Stimulated activated naive CD4-positive, alpha-beta T cell (primary cell): ENCODE results near the gene DHRSX.
"Not testable (repeated sequence)": the region's sequence is repeated elsewhere in the genome, so short reads cannot be mapped to it uniquely, and the experiment has no call there.

ENCODE experiments used
- DNase-seq, 6 experiments: peaks; one replicate each; lab custom pipeline; 2025; lab: John Stamatoyannopoulos, UW

The DHRSX gene

DNA sequence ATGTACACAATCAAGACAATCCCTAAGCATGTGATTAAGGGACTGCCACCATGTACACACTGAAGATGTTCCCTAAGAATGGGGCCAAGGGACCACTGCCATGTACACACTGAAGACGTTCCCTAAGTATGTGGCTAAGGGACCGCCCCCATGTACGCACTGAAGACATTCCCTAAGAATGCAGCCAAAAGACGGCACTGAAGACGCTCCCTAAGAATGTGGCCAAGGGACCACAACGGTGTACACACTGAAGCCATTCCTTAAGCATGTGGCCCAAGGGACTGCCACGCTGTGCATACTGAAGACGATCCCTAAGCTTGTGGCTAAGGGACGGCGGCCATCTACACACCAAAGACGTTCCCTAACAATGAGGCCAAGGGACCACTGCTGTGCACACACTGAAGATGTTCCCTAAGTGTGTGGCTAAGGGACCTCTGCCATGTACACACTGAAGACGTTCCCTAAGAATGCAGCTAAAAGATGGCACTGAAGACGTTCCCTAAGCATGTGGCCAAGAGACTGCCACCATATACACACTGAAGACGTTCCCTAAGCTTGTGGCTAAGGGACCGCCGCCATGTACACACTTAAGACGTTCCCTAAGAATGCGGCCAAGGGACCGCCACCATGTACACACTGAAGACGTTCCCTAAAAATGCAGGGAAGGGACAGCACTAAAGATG is 26.4 kb downstream of the DHRSX start:
- no peak for DNase-seq

DNA sequence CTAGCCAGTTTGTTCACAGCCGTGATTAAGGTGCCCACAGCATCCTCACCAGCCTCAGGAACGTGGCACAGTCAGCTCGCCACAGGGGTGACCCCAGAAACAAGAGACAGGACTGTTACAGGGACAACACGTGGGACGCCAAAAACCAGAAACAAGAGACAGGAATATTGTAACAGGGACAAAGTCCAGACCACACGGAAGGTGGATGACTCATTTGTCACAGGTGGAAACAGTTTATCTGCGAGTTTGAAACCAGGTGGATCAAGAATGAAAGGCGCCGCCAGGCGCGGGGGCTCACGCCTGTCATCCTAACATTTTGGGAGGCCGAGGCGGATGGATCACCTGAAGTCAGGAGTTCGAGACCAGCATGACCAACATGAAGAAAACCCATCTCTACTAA is 27.7 kb downstream of the DHRSX start:
- DNase-seq, result not testable (repeated sequence)

DNA sequence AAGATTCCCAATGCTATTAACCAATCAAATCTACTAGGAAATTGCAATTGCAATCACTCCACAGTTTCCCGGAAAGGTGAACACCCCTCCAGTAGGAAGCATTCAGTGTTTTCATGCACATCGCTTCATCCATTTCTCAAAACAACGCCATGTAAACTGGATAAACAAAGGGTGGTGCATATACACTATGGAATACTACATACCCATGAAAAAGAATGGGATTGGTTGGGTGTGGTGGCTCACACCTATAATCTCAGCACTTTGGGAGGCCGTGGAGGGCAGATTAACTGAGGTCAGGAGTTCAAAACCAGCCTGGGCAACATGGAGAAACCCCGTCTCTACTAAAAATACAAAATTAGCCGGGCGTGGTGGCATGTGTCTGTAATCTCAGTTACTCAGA is 29.1 kb downstream of the DHRSX start:
- DNase-seq, result no peak

GRCh38 chrX:2471126-2471525 is 29.6 kb downstream of the DHRSX start:
- DNase-seq, result not testable (repeated sequence)

DNA sequence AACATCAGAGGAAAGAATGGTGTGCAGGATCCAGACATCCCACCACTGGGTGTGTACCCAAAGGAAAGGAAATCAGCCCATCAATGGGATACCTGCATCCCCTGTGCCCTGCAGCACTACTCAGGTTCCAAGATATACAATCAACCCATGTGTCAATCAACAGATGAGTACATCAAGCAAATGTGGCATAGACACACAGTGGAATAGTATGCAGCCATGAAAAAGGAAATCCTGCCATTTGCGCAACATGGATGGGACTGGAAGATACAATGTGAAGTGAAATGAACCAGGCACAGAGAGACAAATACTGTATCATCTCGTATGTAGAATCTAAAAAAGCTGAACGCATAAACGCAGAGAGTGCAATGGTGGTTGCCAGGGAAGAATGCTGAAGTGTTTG is 30.9 kb downstream of the DHRSX start:
- DNase-seq, result not testable (repeated sequence)

DNA sequence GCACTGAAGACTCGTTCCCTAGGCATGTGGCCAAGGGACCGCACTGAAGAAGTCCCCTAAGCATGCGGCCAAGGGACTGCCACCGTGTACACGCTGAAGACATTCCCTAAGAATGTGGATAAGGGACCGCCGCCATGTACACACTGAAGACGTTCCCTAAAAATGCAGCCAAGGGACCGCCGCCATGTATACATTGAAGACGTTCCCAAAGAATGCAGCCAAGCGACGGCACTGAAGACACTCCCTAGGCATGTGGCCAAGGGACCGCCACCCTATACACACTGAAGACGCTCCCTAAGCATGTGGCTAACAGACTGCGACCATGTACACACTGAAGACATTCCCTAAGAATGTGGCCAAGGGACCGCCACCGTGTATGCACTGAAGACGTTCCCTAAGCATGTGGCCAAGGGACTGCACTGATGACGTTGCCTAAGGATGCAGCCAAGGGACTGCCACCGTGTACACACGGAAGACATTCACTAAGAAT is 31.5 kb downstream of the DHRSX start:
- DNase-seq, result no peak

DNA sequence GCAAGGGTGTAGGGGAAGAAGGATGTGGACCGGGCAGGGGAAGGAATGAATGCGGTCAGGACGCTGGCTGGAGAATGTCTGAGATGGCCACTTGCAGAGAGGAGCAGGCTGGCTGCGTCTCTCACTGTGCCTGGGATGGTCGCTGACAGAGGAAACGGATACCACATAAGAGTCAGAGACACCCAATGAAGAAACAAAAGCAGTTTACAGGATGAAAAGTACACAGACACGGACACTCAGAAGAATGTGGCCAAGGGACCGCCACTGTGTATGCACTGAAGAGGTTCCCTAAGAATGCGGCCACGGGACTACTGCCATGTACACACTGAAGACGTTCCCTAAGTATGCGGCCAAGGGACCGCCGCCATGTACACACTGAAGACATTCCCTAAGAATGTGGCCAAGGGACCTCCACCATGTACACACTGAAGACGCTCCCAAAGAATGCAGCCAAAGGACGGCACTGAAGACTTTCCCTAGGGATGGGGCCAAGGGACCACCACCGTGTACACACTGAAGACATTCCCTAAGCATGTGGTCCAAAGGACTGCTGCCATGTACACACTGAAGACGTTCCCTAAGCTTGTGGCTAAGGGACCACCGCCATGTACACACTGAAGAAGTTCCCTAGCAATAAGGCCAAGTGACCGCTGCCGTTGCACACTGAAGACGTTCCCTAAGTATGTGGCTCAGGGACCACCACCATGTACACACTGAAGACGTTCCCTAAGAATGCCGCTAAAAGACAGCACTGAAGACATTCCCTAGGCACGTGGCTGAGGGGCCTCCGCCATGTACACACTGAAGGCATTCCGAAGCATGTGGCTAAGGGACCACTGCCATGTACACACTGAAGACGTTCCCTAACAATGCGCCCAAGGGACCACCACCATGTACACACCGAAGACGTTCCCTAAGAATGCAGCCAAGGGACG is 32.2 kb downstream of the DHRSX start:
- DNase-seq, result no peak

- no peak for DNase-seq
Observed at GRCh38 chrX:2466876-2467656, 33.7 kb downstream of the DHRSX start.

DNA sequence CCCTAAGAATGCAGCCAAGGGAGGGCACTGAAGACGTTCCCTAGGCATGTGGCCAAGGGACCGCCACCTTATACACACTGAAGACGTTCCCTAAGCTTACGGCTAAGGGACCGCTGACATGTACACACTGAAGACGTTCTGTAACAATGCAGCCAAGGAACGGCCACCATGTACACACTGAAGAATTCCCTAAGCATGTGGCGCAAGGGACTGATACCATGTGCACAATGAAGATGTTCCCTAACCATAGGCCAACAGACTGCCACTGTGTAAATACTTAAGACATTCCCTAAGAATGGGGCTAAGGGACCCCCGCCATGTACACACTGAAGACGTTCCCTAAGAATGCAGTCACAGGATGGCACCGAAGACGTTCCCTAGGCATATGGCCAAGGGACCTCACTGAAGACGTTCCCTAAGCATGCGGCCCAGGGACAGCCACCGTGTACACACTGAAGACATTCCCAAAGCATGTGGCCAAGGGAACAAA is 36.1 kb downstream of the DHRSX start:
- DNase-seq, result no peak

DNA sequence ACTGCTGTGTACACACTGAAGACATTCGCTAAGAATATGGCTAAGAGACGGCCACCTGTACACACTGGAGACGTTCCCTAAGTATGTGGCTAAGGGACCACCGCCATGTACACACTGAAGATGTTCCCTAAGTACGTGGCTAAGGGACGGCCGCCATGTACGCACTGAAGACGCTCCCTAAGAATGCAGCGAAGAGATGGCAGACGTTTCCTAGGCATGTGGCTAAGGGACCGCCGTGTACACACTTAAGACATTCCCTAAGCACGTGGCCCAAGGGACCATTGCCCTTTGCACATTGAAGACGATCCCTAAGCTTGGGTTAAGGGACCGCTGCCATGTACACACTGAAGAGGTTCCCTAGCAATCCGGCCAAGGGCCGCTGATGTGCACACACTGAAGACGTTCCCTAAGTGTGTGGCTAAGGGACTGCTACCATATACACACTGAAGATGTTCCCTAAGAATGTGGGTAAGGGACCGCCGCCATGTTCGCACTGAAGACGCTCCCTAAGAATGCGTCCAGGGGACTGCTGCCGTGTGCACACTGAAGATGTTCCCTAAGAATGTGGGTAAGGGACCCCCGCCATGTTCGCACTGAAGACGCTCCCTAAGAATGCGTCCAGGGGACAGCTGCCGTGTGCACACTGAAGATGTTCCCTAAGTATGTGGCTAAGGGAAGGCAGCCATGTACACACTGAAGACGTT is 36.7 kb downstream of the DHRSX start:
- no peak for DNase-seq

DNA sequence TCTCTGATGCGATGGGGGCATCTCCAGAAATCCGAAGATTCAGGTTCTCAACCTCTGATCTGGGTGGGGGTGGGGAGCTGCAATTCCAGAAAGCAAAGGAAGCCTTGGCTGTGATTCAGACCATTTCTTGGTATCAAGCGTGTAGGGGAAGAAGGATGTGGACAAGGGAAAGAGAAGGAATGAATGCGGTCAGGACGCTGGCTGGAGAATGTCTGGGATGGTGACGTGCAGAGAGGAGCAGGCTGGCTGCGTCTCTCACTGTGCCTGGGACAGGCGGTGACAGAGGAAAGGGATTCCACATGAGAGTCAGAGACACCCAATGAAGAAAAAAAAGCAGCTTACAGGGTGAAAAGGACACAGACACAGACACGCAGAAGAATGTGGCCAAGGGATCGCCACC is 37.3 kb downstream of the DHRSX start:
- not testable (repeated sequence) for DNase-seq

- DNase-seq, result no peak
Observed at GRCh38 chrX:2462780-2463179, 38.0 kb downstream of the DHRSX start.

DNA sequence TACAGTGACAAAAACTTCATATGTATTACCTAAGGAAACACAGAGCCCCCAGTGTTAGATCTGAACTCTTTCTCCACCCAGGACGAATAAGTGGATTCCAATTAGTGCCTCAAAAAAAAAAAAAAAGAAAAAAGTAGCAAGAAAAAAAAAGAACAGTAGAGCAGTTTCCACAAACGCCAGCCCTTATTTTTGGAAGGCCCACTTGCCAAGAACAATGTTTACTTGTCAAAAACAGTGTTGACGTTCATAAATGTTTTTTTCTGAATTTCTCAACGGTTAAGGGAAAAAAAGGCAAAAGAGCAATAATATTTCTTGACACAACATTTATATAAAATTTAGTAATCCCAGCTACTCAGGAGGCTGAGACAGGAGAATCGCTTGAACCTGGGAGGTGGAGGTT is 38.7 kb downstream of the DHRSX start:
- DNase-seq, result no peak

- DNase-seq, result no peak
Observed at GRCh38 chrX:2461711-2462016, 39.1 kb downstream of the DHRSX start.

- DNase-seq, result not testable (repeated sequence)
Observed at GRCh38 chrX:2460821-2461710, 39.7 kb downstream of the DHRSX start.

- DNase-seq, result not testable (repeated sequence)
Observed at GRCh38 chrX:2460048-2460447, 40.7 kb downstream of the DHRSX start.

DNA sequence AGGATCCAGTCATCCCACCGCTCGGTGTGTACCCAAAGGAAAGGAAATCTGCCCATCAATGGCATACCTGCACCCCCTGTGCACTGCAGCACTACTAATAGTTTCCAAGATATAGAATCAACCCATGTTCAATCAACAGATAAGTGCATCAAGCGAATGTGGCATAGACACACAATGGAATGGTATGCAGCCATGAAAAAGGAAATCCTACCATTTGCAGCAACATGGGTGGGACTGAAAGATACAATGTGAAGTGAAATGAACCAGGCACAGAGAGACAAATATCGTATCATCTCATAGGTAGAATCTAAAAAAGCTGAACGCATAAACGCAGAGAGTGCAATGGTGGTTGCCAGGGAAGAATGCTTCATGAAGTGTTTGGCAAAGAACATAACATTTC is 42.5 kb downstream of the DHRSX start:
- DNase-seq, result no peak

DNA sequence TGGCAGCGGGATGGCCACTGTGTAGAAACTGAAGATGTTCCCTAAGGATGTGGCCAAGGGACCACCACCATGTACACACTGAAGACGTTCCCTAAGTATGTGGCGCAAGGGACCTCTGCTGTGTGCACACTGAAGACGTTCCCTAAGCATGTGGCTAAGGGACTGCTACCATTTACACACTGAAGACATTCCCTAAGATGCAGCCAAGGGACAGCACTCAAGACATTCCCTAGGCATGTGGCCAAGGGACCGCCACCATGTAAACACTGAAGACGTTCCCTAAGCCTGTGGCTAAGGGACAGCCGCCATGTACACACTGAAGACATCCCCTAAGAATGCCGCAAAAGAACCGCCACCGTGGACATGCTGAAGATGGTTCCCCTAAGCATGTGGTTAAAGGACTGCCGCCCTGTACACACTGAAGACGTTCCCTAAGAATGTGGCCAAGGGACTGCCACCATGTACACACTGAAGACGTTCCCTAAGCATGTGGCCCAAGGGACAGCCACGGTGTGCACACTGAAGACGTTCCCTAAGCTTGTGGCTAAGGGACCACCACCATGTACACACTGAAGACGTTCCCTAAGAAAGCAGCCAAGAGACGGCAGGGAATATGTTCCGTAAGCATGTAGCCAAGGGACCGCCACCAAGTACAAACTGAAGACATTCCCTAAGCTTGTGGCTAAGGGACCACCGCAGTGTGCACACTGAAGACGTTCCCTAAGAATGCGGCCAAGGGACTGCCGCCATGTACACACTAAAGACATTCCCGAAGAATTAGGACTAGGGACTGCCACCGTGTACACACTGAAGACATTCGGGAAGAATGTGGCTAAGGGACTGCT is 43.3 kb downstream of the DHRSX start:
- DNase-seq, result no peak

DNA sequence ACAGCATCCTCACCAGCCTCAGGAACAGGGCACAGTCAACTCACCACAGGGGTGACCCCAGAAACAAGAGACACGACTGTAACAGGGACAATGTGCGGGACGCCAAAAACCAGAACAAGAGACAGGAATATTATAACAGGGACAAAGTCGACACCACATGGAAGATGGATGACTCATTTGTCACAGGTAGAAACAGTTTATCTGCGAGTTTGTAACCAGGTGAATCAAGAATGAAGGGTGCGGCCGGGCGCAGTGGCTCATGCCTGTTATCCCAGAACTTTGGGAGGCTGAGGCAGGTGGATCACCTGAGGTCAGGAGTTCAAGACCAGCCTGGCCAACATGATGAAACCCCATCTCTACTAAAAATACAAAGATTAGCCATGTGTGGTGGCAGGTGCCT is 44.7 kb downstream of the DHRSX start:
- not testable (repeated sequence) for DNase-seq

DNA sequence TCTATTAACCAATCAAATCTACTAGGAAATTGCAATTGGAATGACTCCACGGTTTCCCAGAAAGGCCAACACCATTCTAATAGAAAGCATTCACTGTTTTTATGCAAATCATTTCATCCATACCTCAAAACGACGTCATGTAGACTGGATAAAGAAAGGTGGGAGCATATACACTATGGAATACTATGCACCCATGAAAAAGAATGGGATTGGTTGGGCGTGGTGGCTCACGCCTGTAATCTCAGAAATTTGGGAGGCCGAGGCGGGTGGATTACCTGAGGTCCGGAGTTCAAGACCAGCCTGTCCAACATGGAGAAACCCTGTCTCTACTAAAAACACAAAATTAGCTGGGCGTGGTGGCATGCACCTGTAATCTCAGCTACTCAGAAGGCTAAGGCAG is 46.2 kb downstream of the DHRSX start:
- DNase-seq, result not testable (repeated sequence)
